ENCODE data around the gene RBM33. TPM values are rescaled to one million over a fixed set of nuclear protein-coding genes. Genes with fewer than 3 reads are reported as not detected.
"Not testable (repeated sequence)": the region's sequence is repeated elsewhere in the genome, so short reads cannot be mapped to it uniquely, and the experiment has no call there.

Gene RBM33
- total RNA-seq, 2 experiments from 2014 or later, result 69.8 to 74.6 TPM

- Mint-ChIP-seq H3K4me3 (no peak overlapping the region), H3K36me3 (no peaks in the 10 kb centered on the region), H3K9me3 (no peaks in the 10 kb centered on the region), H3K27me3 (peaks cover 63% of the 10 kb centered on the region), H3K27ac (no peak overlapping the region), H3K4me1 (peaks cover 15% of the 10 kb centered on the region)
- DNase-seq, result no peak
These were observed 169.3 kb downstream of the RBM33 start for GRCh38 chr7:155813546-155814315.

GRCh38 chr7:155814316-155815276, 170.1 kb downstream of the RBM33 start:
- Mint-ChIP-seq H3K9me3 (no peaks in the 10 kb centered on the region), H3K4me1 (peaks cover 12% of the 10 kb centered on the region), H3K4me3 (no peak overlapping the region), H3K27ac (no peak overlapping the region), H3K27me3 (peaks cover 55% of the 10 kb centered on the region), H3K36me3 (no peaks in the 10 kb centered on the region)
- DNase-seq, result no peak

- Mint-ChIP-seq H3K4me1 (peaks cover 12% of the 10 kb centered on the region), H3K27me3 (peaks cover 50% of the 10 kb centered on the region), H3K9me3 (no peaks in the 10 kb centered on the region), H3K36me3 (no peaks in the 10 kb centered on the region), H3K4me3 (no peak overlapping the region), H3K27ac (no peak overlapping the region)
- peak; percentile 76 for DNase-seq
These were observed 171.1 kb downstream of the RBM33 start for GRCh38 chr7:155815332-155816191.

GRCh38 chr7:155816192-155816508, 171.7 kb downstream of the RBM33 start:
- H3K36me3 Mint-ChIP-seq, result no peaks in the 10 kb centered on the region
- peaks cover 45% of the 10 kb centered on the region for H3K27me3 Mint-ChIP-seq
- no peak overlapping the region for H3K27ac Mint-ChIP-seq

GRCh38 chr7:155816996-155817395, 172.5 kb downstream of the RBM33 start:
- no peak overlapping the region for H3K27ac Mint-ChIP-seq

More at GRCh38 chr7:155816192-155816508, 171.7 kb downstream of the RBM33 start:
- Mint-ChIP-seq H3K4me3 (no peak overlapping the region), H3K4me1 (peaks cover 12% of the 10 kb centered on the region), H3K9me3 (no peaks in the 10 kb centered on the region)
- DNase-seq, result no peak

GRCh38 chr7:155817515-155817914, 173.1 kb downstream of the RBM33 start:
- H3K36me3 Mint-ChIP-seq, H3K4me3 Mint-ChIP-seq, DNase-seq, H3K9me3 Mint-ChIP-seq, H3K27ac Mint-ChIP-seq, H3K4me1 Mint-ChIP-seq: not testable (repeated sequence)
- H3K27me3 Mint-ChIP-seq, result peaks cover 37% of the 10 kb centered on the region

More at GRCh38 chr7:155816996-155817395, 172.5 kb downstream of the RBM33 start:
- Mint-ChIP-seq H3K36me3 (no peaks in the 10 kb centered on the region), H3K27me3 (peaks cover 42% of the 10 kb centered on the region), H3K4me3 (no peak overlapping the region), H3K9me3 (no peaks in the 10 kb centered on the region), H3K4me1 (peaks cover 8% of the 10 kb centered on the region)
- DNase-seq, result no peak

- no peak for DNase-seq
- Mint-ChIP-seq H3K9me3 (no peaks in the 10 kb centered on the region), H3K4me3 (no peak overlapping the region), H3K27me3 (peaks cover 32% of the 10 kb centered on the region), H3K27ac (no peak overlapping the region), H3K36me3 (no peaks in the 10 kb centered on the region), H3K4me1 (peaks cover 6% of the 10 kb centered on the region)
These were observed 173.8 kb downstream of the RBM33 start for GRCh38 chr7:155818154-155818819.

GRCh38 chr7:155818820-155819168, 174.3 kb downstream of the RBM33 start:
- H3K27me3 Mint-ChIP-seq, result peaks cover 32% of the 10 kb centered on the region
- H3K27ac Mint-ChIP-seq, result no peak overlapping the region

GRCh38 chr7:155819186-155819585, 174.7 kb downstream of the RBM33 start:
- Mint-ChIP-seq H3K27ac (no peak overlapping the region), H3K27me3 (peaks cover 30% of the 10 kb centered on the region), H3K9me3 (no peaks in the 10 kb centered on the region), H3K4me1 (peaks cover 6% of the 10 kb centered on the region), H3K36me3 (no peaks in the 10 kb centered on the region), H3K4me3 (no peak overlapping the region)
- DNase-seq, result no peak

More at GRCh38 chr7:155818820-155819168, 174.3 kb downstream of the RBM33 start:
- DNase-seq, result no peak
- no peaks in the 10 kb centered on the region for H3K9me3 Mint-ChIP-seq
- peaks cover 6% of the 10 kb centered on the region for H3K4me1 Mint-ChIP-seq
- H3K4me3 Mint-ChIP-seq, result no peak overlapping the region
- no peaks in the 10 kb centered on the region for H3K36me3 Mint-ChIP-seq

- DNase-seq, result no peak
- peaks cover 21% of the 10 kb centered on the region for H3K27me3 Mint-ChIP-seq
- no peak overlapping the region for H3K27ac Mint-ChIP-seq
- H3K36me3 Mint-ChIP-seq, result no peaks in the 10 kb centered on the region
- H3K9me3 Mint-ChIP-seq, result no peaks in the 10 kb centered on the region
- peaks cover 6% of the 10 kb centered on the region for H3K4me1 Mint-ChIP-seq
- no peak overlapping the region for H3K4me3 Mint-ChIP-seq
These were observed 175.8 kb downstream of the RBM33 start for GRCh38 chr7:155820246-155820645.

- Mint-ChIP-seq H3K4me1 (peaks cover under 1% of the 10 kb centered on the region), H3K36me3 (no peaks in the 10 kb centered on the region), H3K27ac (no peak overlapping the region), H3K27me3 (peaks cover 20% of the 10 kb centered on the region), H3K4me3 (no peak overlapping the region), H3K9me3 (no peaks in the 10 kb centered on the region)
- no peak for DNase-seq
These were observed 176.3 kb downstream of the RBM33 start for GRCh38 chr7:155820788-155821187.

- no peaks in the 10 kb centered on the region for H3K4me1 Mint-ChIP-seq
- no peak overlapping the region for H3K27ac Mint-ChIP-seq
- no peaks in the 10 kb centered on the region for H3K9me3 Mint-ChIP-seq
- no peak for DNase-seq
- H3K4me3 Mint-ChIP-seq, result no peak overlapping the region
- no peaks in the 10 kb centered on the region for H3K36me3 Mint-ChIP-seq
- peaks cover 23% of the 10 kb centered on the region for H3K27me3 Mint-ChIP-seq
These were observed 177.4 kb downstream of the RBM33 start for GRCh38 chr7:155821851-155822250.

GRCh38 chr7:155824227-155824886, 179.9 kb downstream of the RBM33 start:
- Mint-ChIP-seq H3K27me3 (peaks cover 25% of the 10 kb centered on the region), H3K9me3 (no peaks in the 10 kb centered on the region), H3K27ac (no peak overlapping the region), H3K4me1 (no peaks in the 10 kb centered on the region), H3K36me3 (no peaks in the 10 kb centered on the region), H3K4me3 (no peak overlapping the region)
- no peak for DNase-seq

GRCh38 chr7:155825336-155825735, 180.9 kb downstream of the RBM33 start:
- H3K4me1 Mint-ChIP-seq, result no peaks in the 10 kb centered on the region
- H3K27me3 Mint-ChIP-seq, result peaks cover 27% of the 10 kb centered on the region
- no peaks in the 10 kb centered on the region for H3K36me3 Mint-ChIP-seq
- H3K27ac Mint-ChIP-seq, result no peak overlapping the region
- H3K4me3 Mint-ChIP-seq, result no peak overlapping the region
- no peak for DNase-seq
- no peaks in the 10 kb centered on the region for H3K9me3 Mint-ChIP-seq
